Measurements from ENCODE around the gene TXLNA.

GRCh38 chr1:32144033-32144432 is 35.4 kb upstream of the TXLNA start:
- TF ChIP-seq CTCF (IDR thresholded peaks at IDR 0.05) (no peak), POLR2A (IDR thresholded peaks at IDR 0.05) (no peak)

Data from esophagus squamous epithelium (tissue), 4 donors.